ENCODE measurements around the gene TTC23. TPM values are rescaled to one million over a fixed set of nuclear protein-coding genes. Genes with fewer than 3 reads are reported as not detected.

The TTC23 gene
- total and polyA plus RNA-seq, 5 donors = 8.4 to 18.2 (median 15.5) TPM

DNA sequence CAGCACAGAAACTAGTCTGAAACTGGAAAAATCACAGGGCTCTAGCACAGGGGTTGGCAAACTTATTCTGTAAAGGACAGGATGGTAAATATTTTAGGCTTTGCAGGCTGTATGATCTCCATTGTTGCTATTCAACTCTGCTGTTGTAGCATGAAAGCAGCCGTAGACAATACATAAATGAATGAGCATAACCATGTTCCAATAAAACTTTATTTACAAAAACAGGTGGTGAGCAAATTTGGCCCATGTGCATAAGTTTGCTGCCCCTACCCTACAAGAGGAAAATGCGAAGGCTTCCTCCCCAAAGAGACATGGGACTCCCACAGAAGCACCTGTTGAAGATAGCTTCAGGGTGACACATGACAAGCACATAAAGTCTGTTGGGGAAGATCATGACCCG lies 85.3 kb downstream of the TTC23 start:
- H3K27ac ChIP-seq (ENCODE audit: low read length) = no peak overlapping the region
- peaks cover 8% of the 10 kb centered on the region for H3K4me1 ChIP-seq (ENCODE audit: control insufficient read depth, insufficient read depth, low read length)
- no peak for ATAC-seq
- 94% methylated on average over 3 of the region's 3 CpGs for WGBS
- no peak overlapping the region for H3K4me3 ChIP-seq (ENCODE audit: low read length)
- intact Hi-C loops (cut with DNase I) = loop anchor here in 1 of 4 donors (10.0 kb wide), 1 partner anchor 51 kb away; no protein-coding TSS in a partner anchor
- DNase-seq = no peak
- no peaks in the 10 kb centered on the region for H3K9me3 ChIP-seq (ENCODE audit: control insufficient read depth, low read length)
- H3K27me3 ChIP-seq (ENCODE audit: control insufficient read depth, insufficient read depth) = no peaks in the 10 kb centered on the region

DNA sequence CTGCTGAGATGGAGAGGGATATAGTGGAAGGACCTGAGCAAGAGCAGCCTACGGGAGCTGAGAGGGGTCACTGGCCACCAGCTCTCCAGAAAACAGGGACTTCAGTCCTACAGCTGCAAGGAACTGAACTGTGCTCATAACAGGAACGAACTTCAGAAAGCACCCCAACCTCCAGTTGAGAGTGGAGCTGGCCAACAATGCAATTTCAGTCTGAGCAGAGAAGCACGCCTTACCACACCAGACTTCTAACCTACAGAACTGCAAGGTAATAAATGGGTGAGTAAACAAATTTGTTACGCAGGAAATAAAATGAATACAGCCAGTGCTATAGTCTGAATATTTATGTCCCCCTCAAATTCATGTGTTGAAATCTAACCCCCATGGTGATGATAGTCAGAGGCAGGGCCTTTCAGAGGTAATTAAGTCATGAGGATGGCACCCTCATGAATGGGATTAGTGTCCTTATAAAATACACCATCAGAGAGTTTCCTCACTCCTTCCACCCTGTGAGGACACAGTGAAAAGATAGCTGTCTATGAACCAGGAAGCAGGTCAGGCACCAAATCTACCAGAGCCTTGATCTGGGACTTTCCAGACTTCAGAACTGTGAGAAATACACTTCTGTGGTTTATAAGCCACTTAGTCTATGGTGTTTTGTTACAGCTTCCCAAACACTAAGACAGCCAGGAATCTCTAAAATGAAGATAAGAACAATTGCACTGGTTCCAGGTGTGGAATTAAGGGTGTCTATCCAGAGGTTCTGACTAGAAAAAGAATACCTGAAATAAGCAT lies 85.9 kb downstream of the TTC23 start:
- Histone ChIP-seq H3K27ac (ENCODE audit: low read length) (no peak overlapping the region), H3K4me3 (ENCODE audit: low read length) (no peak overlapping the region), H3K27me3 (ENCODE audit: control insufficient read depth, insufficient read depth) (no peaks in the 10 kb centered on the region), H3K4me1 (ENCODE audit: control insufficient read depth, insufficient read depth, low read length) (peaks cover 8% of the 10 kb centered on the region), H3K9me3 (ENCODE audit: control insufficient read depth, low read length) (no peaks in the 10 kb centered on the region)
- intact Hi-C loops (cut with DNase I) = loop anchor here in 1 of 4 donors (10.0 kb wide), 1 partner anchor 51 kb away; no protein-coding TSS in a partner anchor
- DNase-seq (no peak), ATAC-seq (no peak)
- WGBS = 79% methylated on average over 4 of the region's 4 CpGs

GRCh38 chr15:99158626-99159412 lies 90.6 kb downstream of the TTC23 start:
- intact Hi-C loops (cut with DNase I) = no loop called here
- no peaks in the 10 kb centered on the region for H3K27me3 ChIP-seq (ENCODE audit: control insufficient read depth, insufficient read depth)
- H3K4me1 ChIP-seq (ENCODE audit: control insufficient read depth, insufficient read depth, low read length) = no peaks in the 10 kb centered on the region
- 97% methylated on average over 6 of the region's 6 CpGs for WGBS
- H3K4me3 ChIP-seq (ENCODE audit: low read length) = no peak overlapping the region
- no peaks in the 10 kb centered on the region for H3K9me3 ChIP-seq (ENCODE audit: control insufficient read depth, low read length)
- DNase-seq (no peak), ATAC-seq (peak in 1 of 2 donors; percentile 40)
- H3K27ac ChIP-seq (ENCODE audit: low read length) = no peak overlapping the region

- DNase-seq = no peak
- H3K4me3 ChIP-seq (ENCODE audit: low read length) = no peak overlapping the region
- WGBS = 69% methylated on average over 3 of the region's 3 CpGs
- no peaks in the 10 kb centered on the region for H3K9me3 ChIP-seq (ENCODE audit: control insufficient read depth, low read length)
- no peaks in the 10 kb centered on the region for H3K4me1 ChIP-seq (ENCODE audit: control insufficient read depth, insufficient read depth, low read length)
- intact Hi-C loops (cut with DNase I) = no loop called here
- ATAC-seq = no peak
- H3K27ac ChIP-seq (ENCODE audit: low read length) = no peak overlapping the region
- H3K27me3 ChIP-seq (ENCODE audit: control insufficient read depth, insufficient read depth) = no peaks in the 10 kb centered on the region
Measured at GRCh38 chr15:99157456-99157855, 91.9 kb downstream of the TTC23 start.

DNA sequence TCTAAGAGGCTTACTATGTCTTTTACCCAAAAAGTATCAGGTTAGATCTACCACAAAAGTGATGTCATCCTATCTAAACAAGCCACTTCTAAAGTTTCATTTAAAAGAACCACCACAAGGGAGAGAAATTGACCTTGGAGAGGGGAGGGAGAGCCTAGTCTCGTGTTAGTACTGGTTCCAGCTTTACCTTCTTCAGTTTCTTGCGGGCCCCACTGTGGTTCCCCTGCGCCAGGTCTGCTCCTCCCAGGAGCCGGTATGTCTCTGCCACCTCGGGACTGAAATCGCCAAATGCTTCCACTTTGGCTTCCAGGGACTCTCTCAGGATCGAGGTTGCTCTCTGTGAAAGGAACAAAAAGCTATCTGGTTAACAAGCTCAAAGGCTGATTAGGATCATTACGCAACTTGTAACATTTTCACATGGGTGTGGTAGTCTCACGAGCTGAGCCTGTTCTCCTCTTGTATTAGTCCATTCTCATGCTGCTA lies 93.4 kb downstream of the TTC23 start:
- Histone ChIP-seq H3K27ac (ENCODE audit: low read length) (no peak overlapping the region), H3K9me3 (ENCODE audit: control insufficient read depth, low read length) (no peaks in the 10 kb centered on the region), H3K4me1 (ENCODE audit: control insufficient read depth, insufficient read depth, low read length) (no peaks in the 10 kb centered on the region), H3K27me3 (ENCODE audit: control insufficient read depth, insufficient read depth) (no peaks in the 10 kb centered on the region), H3K4me3 (ENCODE audit: low read length) (no peak overlapping the region)
- no peak for DNase-seq
- no peak for ATAC-seq
- WGBS = 90% methylated on average over 9 of the region's 9 CpGs
- intact Hi-C loops (cut with DNase I) = no loop called here

- DNase-seq (no peak), ATAC-seq (peak in 1 of 2 donors; percentile 49)
- no peaks in the 10 kb centered on the region for H3K4me1 ChIP-seq (ENCODE audit: control insufficient read depth, insufficient read depth, low read length)
- H3K9me3 ChIP-seq (ENCODE audit: control insufficient read depth, low read length) = no peaks in the 10 kb centered on the region
- H3K4me3 ChIP-seq (ENCODE audit: low read length) = no peak overlapping the region
- WGBS = 58% methylated on average over 2 of the region's 2 CpGs
- H3K27ac ChIP-seq (ENCODE audit: low read length) = no peak overlapping the region
- no peaks in the 10 kb centered on the region for H3K27me3 ChIP-seq (ENCODE audit: control insufficient read depth, insufficient read depth)
- intact Hi-C loops (cut with DNase I) = no loop called here
Measured at GRCh38 chr15:99154271-99154670, 95.1 kb downstream of the TTC23 start.

DNA sequence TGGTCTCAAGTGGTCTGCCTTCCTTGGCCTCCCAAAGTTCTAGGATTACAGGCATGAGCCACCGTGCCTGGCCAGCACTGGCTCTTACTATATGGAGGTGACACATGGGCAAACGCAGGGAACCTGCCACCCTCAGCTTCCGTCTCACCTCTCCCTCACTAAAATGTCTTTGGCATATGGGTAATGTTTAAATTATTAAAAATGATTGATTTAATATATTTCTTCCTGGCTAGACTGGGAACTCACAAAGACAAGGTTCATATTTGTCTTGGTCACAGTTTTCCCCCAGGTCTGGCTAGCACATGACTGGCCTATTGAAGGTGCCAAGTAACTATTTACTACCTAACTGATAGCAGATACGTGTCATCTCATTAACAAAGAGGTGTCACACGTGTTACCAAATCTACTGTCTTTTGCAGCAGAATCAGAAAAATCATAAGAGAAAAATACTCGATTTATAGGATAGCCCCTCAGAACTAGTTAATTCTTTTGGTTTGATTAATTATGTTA lies 96.3 kb downstream of the TTC23 start:
- WGBS = 72% methylated on average over 6 of the region's 6 CpGs
- intact Hi-C loops (cut with DNase I) = no loop called here
- no peak overlapping the region for H3K4me3 ChIP-seq (ENCODE audit: low read length)
- DNase-seq (no peak), ATAC-seq (no peak)
- no peaks in the 10 kb centered on the region for H3K27me3 ChIP-seq (ENCODE audit: control insufficient read depth, insufficient read depth)
- no peaks in the 10 kb centered on the region for H3K9me3 ChIP-seq (ENCODE audit: control insufficient read depth, low read length)
- H3K4me1 ChIP-seq (ENCODE audit: control insufficient read depth, insufficient read depth, low read length) = no peaks in the 10 kb centered on the region
- H3K27ac ChIP-seq (ENCODE audit: low read length) = no peak overlapping the region

DNA sequence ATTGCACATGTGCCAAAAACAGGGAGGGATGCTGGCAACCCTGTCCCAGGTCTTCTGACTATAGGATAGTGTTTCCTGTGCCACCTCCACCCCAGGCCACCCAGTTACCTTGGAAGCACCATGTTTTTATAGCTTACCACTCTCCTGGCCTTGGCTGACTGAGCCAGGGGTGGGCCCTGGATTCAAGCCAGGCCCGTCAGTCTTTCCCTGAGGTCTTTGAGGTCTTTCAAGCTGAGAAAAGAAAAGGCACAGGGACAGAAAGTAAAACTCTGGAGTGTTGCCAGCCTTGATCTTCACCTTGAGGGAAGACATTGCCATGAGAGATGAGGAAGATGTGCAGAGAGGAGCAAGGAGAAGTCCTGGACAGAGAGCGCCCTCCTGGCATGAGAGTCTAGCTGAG lies 98.2 kb downstream of the TTC23 start:
- intact Hi-C loops (cut with DNase I) = no loop called here
- DNase-seq (no peak), ATAC-seq (no peak)
- no peak overlapping the region for H3K27ac ChIP-seq (ENCODE audit: low read length)
- 73% methylated on average over 2 of the region's 2 CpGs for WGBS
- no peak overlapping the region for H3K4me3 ChIP-seq (ENCODE audit: low read length)
- H3K9me3 ChIP-seq (ENCODE audit: control insufficient read depth, low read length) = no peaks in the 10 kb centered on the region
- H3K27me3 ChIP-seq (ENCODE audit: control insufficient read depth, insufficient read depth) = no peaks in the 10 kb centered on the region
- H3K4me1 ChIP-seq (ENCODE audit: control insufficient read depth, insufficient read depth, low read length) = no peaks in the 10 kb centered on the region

DNA sequence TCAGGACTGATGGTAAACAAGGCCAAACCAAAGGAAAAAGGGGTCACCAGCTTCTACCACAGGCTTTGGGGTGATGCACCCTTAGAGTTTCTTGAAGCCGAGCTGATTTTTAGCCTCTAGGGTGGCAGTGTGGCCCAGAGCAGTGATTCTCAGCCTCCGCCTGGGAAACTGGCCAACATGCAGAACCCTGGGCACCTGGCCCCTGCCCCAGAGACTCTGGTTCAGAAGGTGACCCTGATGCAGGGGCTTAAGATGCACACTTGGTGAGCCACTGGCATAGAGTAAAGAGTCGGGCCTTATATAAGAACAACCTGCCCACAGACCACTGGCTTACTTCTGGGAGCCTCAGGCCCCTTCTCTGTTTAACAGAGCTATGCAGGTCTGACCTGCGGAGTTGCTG lies 100.0 kb downstream of the TTC23 start:
- Histone ChIP-seq H3K9me3 (ENCODE audit: control insufficient read depth, low read length) (no peaks in the 10 kb centered on the region), H3K27ac (ENCODE audit: low read length) (no peak overlapping the region), H3K4me3 (ENCODE audit: low read length) (no peak overlapping the region), H3K27me3 (ENCODE audit: control insufficient read depth, insufficient read depth) (no peaks in the 10 kb centered on the region), H3K4me1 (ENCODE audit: control insufficient read depth, insufficient read depth, low read length) (no peaks in the 10 kb centered on the region)
- DNase-seq (no peak), ATAC-seq (no peak)
- intact Hi-C loops (cut with DNase I) = no loop called here
- WGBS = 87% methylated on average over 4 of the region's 4 CpGs

GRCh38 chr15:99148851-99149276 lies 100.5 kb downstream of the TTC23 start:
- no peaks in the 10 kb centered on the region for H3K9me3 ChIP-seq (ENCODE audit: control insufficient read depth, low read length)
- DNase-seq (no peak), ATAC-seq (no peak)
- intact Hi-C loops (cut with DNase I) = no loop called here
- H3K27ac ChIP-seq (ENCODE audit: low read length) = no peak overlapping the region
- no peak overlapping the region for H3K4me3 ChIP-seq (ENCODE audit: low read length)
- H3K4me1 ChIP-seq (ENCODE audit: control insufficient read depth, insufficient read depth, low read length) = no peaks in the 10 kb centered on the region
- no peaks in the 10 kb centered on the region for H3K27me3 ChIP-seq (ENCODE audit: control insufficient read depth, insufficient read depth)
- WGBS = 52% methylated on average over 7 of the region's 7 CpGs

DNA sequence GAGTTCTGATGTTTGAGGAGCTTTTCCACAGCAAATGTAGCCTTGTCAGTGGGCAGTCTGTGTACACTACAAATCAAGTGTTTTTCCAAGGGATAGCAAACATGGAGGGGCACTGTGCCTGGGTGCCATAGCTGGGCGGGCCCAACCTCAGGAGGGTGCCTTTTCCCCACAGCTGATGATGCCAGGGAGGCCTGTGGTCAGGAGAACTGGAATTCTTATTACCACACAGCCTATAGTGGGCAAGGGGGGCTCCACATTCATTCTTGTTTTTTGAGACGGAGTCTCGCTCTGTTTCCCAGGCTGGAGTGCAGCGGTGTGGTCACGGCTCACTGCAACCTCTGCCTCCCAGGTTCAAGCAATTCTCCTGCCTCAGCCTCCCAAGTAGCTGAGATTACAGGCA lies 102.7 kb downstream of the TTC23 start:
- DNase-seq (no peak), ATAC-seq (no peak)
- Histone ChIP-seq H3K9me3 (ENCODE audit: control insufficient read depth, low read length) (no peaks in the 10 kb centered on the region), H3K4me1 (ENCODE audit: control insufficient read depth, insufficient read depth, low read length) (no peaks in the 10 kb centered on the region), H3K4me3 (ENCODE audit: low read length) (no peak overlapping the region), H3K27ac (ENCODE audit: low read length) (no peak overlapping the region), H3K27me3 (ENCODE audit: control insufficient read depth, insufficient read depth) (no peaks in the 10 kb centered on the region)
- 100% methylated on average over 5 of the region's 5 CpGs for WGBS
- intact Hi-C loops (cut with DNase I) = no loop called here
